HEK293T (cell line): Measurements from ENCODE around the gene DYRK1A.

Experiments
- ARNT ChIP-seq: fragments of 450-650 bp; IDR thresholded peaks from 2 replicates; pipeline ENCODE4 v1.6.1; 2017; ENCODE audit warnings: mild to moderate bottlenecking
- BHLHE40 ChIP-seq: fragments of 450-650 bp; IDR thresholded peaks from 2 replicates; pipeline ENCODE4 v1.6.1; 2016; ENCODE audit warnings: mild to moderate bottlenecking, moderate library complexity, borderline replicate concordance
- CTBP1 ChIP-seq: fragments of 450-650 bp; IDR thresholded peaks from 2 replicates; pipeline ENCODE4 v1.6.1; 2016; ENCODE audit warnings: borderline replicate concordance
- FOXA1 ChIP-seq: fragments of 450-650 bp; IDR thresholded peaks from 2 replicates; pipeline ENCODE4 v1.6.1; 2016; ENCODE audit warnings: mild to moderate bottlenecking
- FOXM1 ChIP-seq: fragments of 450-650 bp; IDR thresholded peaks from 2 replicates; pipeline ENCODE4 v1.6.1; 2017; ENCODE audit warnings: mild to moderate bottlenecking, borderline replicate concordance
- HDGF ChIP-seq: fragments of 450-650 bp; IDR thresholded peaks from 2 replicates; pipeline ENCODE4 v1.6.1; 2017; ENCODE audit warnings: antibody characterized with exemption, borderline replicate concordance
- NFRKB ChIP-seq: fragments of 450-650 bp; IDR thresholded peaks from 2 replicates; pipeline ENCODE4 v1.6.1; 2016; ENCODE audit warnings: mild to moderate bottlenecking, moderate library complexity
- ZNF384 ChIP-seq: fragments of 450-650 bp; IDR thresholded peaks from 2 replicates; pipeline ENCODE4 v1.6.1; 2016

DNA sequence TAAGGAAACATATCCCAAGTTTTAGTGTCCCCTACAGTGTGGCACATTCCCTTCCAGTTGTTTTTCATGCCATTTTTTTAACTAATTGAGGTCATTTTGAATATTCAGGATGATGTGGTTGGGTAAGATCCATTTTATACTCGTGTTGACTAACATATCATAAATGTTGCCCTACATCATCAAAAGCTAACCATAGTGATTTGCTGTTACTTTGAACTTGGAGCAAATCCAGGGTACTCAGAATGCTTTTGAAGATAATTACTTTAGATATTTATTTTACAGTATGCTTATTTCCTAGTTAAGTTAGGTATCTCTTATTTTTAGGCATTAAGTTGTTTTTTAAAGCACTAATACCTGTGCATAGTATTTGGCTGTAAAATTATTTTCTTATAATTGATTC lies 57.8 kb downstream of the DYRK1A start:
- TF ChIP-seq HDGF, result no peak
- no peak for TF ChIP-seq CTBP1
- TF ChIP-seq ARNT, result no peak
- TF ChIP-seq FOXA1, result no peak
- TF ChIP-seq ZNF384, result no peak
- no peak for TF ChIP-seq FOXM1
- TF ChIP-seq BHLHE40, result no peak
- TF ChIP-seq NFRKB, result no peak
